PFSK-1 (cell line): ENCODE measurements around the gene PTPN5.

Experiments used
- FOXP2 ChIP-seq: optimal IDR thresholded peaks from 2 replicates; pipeline ENCODE3; 2011; ENCODE audit warnings: borderline replicate concordance, control low read depth, inconsistent platforms; ENCODE audit not compliant: insufficient read depth; ENCODE audit errors: extremely low read length, extremely low read depth
- POLR2AphosphoS5 ChIP-seq: IDR thresholded peaks from 2 replicates; pipeline ENCODE4 v1.6.1; 2012; ENCODE audit warnings: low read depth, mild to moderate bottlenecking, control low read depth, low read length, moderate library complexity
- TAF1 ChIP-seq: IDR thresholded peaks from 2 replicates; pipeline ENCODE4 v1.6.1; 2012; ENCODE audit warnings: low read length, control low read depth, borderline replicate concordance; ENCODE audit not compliant: insufficient read depth

GRCh38 chr11:18794956-18795355 is 3.4 kb upstream of the PTPN5 start:
- TF ChIP-seq POLR2AphosphoS5 (no peak), TAF1 (no peak), FOXP2 (no peak)
